ENCODE data around the gene SERTM2. TPM values are rescaled to one million over a fixed set of nuclear protein-coding genes. Genes with fewer than 3 reads are reported as not detected.

SERTM2 gene
- total RNA-seq = 0.11 TPM in 1 of 2 replicates, not detected in the other
- long read RNA-seq = 0 reads

DNA sequence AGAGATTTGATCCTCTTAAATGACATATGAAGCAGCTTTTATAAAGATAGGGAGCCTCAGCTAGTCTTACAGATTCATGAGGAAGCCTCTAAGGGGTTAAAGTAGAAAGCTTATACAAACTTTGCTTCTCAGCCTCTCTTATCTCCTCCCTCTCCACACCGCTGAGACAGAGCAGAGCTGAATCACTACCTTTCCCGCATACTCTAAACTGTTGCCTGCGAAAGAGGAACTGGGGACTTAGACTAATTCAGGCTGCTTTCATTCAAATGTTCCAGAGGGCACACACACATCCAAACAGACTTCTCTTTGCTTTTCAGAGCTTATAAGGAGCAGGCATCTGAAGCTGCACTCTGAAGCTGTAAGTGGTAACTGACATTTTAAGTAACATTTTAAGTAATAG lies at the start of gene SERTM2:
Gene SERTM2 (plus strand): TSS at position 169 of the 400 bp plus-strand sequence. CDS start 7,213 bp downstream, outside the sequence.
- H3K27ac Mint-ChIP-seq (ENCODE audit: unreplicated experiment) = peak within 1 kb of the TSS; percentile 55
- H3K36me3 Mint-ChIP-seq (ENCODE audit: low read depth) = no peaks in the 10 kb centered on the region
- peaks cover 7% of the 10 kb centered on the region for H3K4me1 Mint-ChIP-seq
- peaks cover 4% of the 10 kb centered on the region for H3K27me3 Mint-ChIP-seq (ENCODE audit: low read depth)
- TF ChIP-seq, protein P1, sequence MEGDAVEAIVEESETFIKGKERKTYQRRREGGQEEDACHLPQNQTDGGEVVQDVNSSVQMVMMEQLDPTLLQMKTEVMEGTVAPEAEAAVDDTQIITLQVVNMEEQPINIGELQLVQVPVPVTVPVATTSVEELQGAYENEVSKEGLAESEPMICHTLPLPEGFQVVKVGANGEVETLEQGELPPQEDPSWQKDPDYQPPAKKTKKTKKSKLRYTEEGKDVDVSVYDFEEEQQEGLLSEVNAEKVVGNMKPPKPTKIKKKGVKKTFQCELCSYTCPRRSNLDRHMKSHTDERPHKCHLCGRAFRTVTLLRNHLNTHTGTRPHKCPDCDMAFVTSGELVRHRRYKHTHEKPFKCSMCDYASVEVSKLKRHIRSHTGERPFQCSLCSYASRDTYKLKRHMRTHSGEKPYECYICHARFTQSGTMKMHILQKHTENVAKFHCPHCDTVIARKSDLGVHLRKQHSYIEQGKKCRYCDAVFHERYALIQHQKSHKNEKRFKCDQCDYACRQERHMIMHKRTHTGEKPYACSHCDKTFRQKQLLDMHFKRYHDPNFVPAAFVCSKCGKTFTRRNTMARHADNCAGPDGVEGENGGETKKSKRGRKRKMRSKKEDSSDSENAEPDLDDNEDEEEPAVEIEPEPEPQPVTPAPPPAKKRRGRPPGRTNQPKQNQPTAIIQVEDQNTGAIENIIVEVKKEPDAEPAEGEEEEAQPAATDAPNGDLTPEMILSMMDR (conservative IDR thresholded peaks at IDR 0.05) = no peak
- no peak within 1 kb of the TSS for H3K4me3 Mint-ChIP-seq
- no peak for DNase-seq (ENCODE audit: low read depth, low spot score)
- H3K9me3 Mint-ChIP-seq = no peaks in the 10 kb centered on the region

DNA sequence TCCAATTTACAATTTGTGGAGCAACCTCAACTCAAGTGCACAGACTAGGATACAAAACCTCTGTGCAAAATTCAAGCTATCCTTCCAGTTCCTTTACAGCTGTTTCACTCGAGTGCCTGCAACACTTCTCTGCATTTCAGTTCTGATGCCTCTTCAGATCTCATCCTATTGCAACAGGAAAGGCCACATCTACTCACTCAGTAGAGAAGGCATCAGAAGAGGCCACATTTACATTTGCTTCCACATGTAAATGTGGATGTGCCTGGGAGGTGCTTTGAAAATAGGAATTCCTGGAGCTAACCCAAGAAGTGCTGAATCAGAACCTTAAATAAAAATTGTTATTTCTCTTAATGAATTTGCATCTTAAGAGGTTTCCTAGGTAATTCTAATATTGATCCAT lies 45.8 kb upstream of the SERTM2 start:
- H3K36me3 Mint-ChIP-seq (ENCODE audit: low read depth) = no peaks in the 10 kb centered on the region
- H3K27me3 Mint-ChIP-seq (ENCODE audit: low read depth) = no peaks in the 10 kb centered on the region
- no peaks in the 10 kb centered on the region for H3K4me1 Mint-ChIP-seq
- no peak overlapping the region for H3K4me3 Mint-ChIP-seq
- TF ChIP-seq, protein P1 (conservative IDR thresholded peaks at IDR 0.05) = no peak
- no peak for DNase-seq (ENCODE audit: low read depth, low spot score)
- no peak overlapping the region for H3K27ac Mint-ChIP-seq (ENCODE audit: unreplicated experiment)
- H3K9me3 Mint-ChIP-seq = peaks cover 5% of the 10 kb centered on the region

DNA sequence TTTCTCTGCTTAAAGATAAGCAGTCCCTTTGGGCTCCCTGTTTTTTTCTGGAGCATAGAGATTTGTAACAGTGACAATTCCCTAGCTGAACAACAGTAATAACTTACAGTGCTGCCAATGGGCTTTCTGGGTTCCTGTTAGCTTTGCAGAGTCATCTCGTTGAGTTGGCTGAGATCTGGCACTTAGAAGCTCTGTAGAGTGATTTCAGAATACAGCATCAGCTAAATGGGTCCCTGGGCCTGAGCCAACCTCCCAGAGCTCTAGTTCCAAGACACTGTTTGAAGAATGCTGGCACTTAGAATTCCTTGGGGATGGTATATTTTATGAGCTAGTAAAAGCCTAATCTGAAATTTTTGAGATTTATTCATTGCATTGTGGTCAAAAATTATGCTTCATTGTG lies 43.5 kb upstream of the SERTM2 start:
- H3K27ac Mint-ChIP-seq (ENCODE audit: unreplicated experiment) = no peak overlapping the region
- TF ChIP-seq, protein P1 (conservative IDR thresholded peaks at IDR 0.05) = no peak
- H3K4me3 Mint-ChIP-seq = no peak overlapping the region
- no peaks in the 10 kb centered on the region for H3K36me3 Mint-ChIP-seq (ENCODE audit: low read depth)
- H3K27me3 Mint-ChIP-seq (ENCODE audit: low read depth) = no peaks in the 10 kb centered on the region
- peaks cover 7% of the 10 kb centered on the region for H3K9me3 Mint-ChIP-seq
- no peak for DNase-seq (ENCODE audit: low read depth, low spot score)
- no peaks in the 10 kb centered on the region for H3K4me1 Mint-ChIP-seq

DNA sequence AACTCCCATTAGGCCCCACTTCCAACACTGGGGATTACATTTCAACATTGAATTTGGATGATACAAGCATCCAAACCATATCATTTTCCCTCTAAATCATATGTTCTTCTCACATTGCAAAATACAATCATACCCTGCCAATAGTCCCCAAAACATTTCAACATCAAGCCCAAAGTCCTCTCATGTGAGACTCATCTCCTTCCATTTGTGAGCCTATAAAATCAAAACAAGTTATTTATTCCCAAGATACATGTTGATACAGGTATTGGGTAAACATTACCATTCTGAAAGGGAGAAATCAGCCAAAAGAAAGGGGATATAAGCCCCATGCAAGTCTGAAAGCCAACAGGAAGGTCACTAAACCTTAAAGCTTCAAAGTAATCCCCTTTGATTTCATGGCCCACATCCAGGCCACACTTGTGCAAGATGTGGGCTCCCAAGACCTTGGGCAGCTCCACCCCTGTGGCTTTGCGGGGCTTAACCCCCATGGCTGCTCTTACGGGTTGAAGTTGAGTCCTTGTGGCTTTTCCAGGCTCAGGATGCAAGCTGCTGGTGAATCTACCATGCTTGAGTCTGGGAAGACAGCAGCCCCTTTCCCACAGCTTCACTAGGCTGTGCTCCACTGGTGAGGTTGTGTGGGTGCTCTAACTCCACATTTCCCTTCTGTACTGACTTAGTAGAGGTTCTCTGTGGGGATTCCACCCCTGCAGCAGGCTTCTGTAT lies 40.6 kb upstream of the SERTM2 start:
- H3K4me1 Mint-ChIP-seq = no peaks in the 10 kb centered on the region
- peaks cover 7% of the 10 kb centered on the region for H3K9me3 Mint-ChIP-seq
- no peak overlapping the region for H3K4me3 Mint-ChIP-seq
- TF ChIP-seq, protein P1 (conservative IDR thresholded peaks at IDR 0.05) = no peak
- no peak for DNase-seq (ENCODE audit: low read depth, low spot score)
- no peaks in the 10 kb centered on the region for H3K27me3 Mint-ChIP-seq (ENCODE audit: low read depth)
- H3K27ac Mint-ChIP-seq (ENCODE audit: unreplicated experiment) = no peak overlapping the region
- H3K36me3 Mint-ChIP-seq (ENCODE audit: low read depth) = no peaks in the 10 kb centered on the region

DNA sequence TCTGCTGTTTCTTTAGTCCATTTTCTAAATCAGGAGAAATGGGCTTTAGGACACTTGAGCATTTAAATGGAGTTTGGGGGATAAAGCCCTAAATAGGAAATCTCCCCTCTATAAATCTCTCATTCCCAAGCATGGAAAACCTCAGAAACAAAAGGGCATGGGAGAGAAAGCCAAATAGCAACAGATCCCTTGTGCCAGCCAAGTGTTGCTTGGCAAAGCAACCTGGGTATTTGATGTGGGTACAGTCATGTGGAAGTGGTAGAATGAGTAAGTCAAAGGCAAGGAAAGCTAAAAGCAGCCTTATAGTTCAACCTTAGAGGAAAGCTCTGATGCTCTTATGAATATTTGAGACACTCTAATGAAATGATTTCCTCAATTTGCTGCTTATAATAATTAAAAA lies 29.5 kb upstream of the SERTM2 start:
- no peak overlapping the region for H3K4me3 Mint-ChIP-seq
- H3K9me3 Mint-ChIP-seq = peaks cover 15% of the 10 kb centered on the region
- TF ChIP-seq, protein P1 (conservative IDR thresholded peaks at IDR 0.05) = no peak
- no peak overlapping the region for H3K27ac Mint-ChIP-seq (ENCODE audit: unreplicated experiment)
- DNase-seq (ENCODE audit: low read depth, low spot score) = no peak
- H3K27me3 Mint-ChIP-seq (ENCODE audit: low read depth) = peaks cover 4% of the 10 kb centered on the region
- no peaks in the 10 kb centered on the region for H3K4me1 Mint-ChIP-seq
- no peaks in the 10 kb centered on the region for H3K36me3 Mint-ChIP-seq (ENCODE audit: low read depth)
